ENCODE data around the gene CTNNAL1.

The CTNNAL1 gene

GRCh38 chr9:109012009-109012875, 1.1 kb downstream of the CTNNAL1 start (continued):
- TF ChIP-seq ZNF660 (tag by site-specific recombination; IDR thresholded peaks at IDR 0.05) = peak; percentile 66; the same call in 1 of the 2 replicates
- no peak for TF ChIP-seq ZNF785 (tag by site-specific recombination; IDR thresholded peaks at IDR 0.05)
- TF ChIP-seq ZNF664 (tag by site-specific recombination; IDR thresholded peaks at IDR 0.05) = no peak
- TF ChIP-seq, protein P1, sequence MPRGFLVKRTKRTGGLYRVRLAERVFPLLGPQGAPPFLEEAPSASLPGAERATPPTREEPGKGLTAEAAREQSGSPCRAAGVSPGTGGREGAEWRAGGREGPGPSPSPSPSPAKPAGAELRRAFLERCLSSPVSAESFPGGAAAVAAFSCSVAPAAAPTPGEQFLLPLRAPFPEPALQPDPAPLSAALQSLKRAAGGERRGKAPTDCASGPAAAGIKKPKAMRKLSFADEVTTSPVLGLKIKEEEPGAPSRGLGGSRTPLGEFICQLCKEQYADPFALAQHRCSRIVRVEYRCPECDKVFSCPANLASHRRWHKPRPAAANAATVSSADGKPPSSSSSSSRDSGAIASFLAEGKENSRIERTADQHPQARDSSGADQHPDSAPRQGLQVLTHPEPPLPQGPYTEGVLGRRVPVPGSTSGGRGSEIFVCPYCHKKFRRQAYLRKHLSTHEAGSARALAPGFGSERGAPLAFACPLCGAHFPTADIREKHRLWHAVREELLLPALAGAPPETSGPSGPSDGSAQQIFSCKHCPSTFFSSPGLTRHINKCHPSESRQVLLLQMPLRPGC (tag by site-specific recombination; IDR thresholded peaks at IDR 0.05) = no peak

DNA sequence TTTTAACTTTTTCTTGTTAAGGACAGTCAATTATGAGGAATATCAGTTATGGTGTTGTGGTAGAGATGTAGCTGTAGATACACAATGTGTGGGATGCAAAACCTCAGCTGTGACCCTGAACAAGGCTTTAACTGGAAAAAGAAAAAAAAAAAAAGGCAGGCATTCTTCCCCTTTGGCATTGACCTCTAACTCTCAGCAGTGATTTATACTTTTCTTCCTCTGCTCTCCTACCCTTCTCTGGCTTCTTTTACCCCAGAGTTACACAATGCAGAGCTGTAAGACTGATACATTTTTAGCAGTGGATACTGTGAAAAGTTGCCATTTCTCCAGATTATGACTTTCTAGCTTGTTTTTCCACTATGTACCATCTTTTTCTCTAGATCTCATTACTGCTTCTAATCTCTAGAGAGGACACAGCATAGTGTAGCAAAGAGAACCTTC, 2.0 kb downstream of the CTNNAL1 start:
- ChIA-PET POLR2A (interaction anchor here (0.6 to 2.8 kb wide), 2 partner anchors 108 to 128 kb away, joined by 4 to 13 read pairs; partner anchors contain the start of gene TMEM245), CTCF (interaction anchor here (0.6 to 1.3 kb wide), 5 partner anchors 54 to 242 kb away, joined by 3 read pairs; no protein-coding TSS in a partner anchor)
- H3K9me3 ChIP-seq (ENCODE audit: control insufficient read depth, insufficient read depth, low read depth, low read length) = no peaks in the 10 kb centered on the region
- H3K4me3 ChIP-seq (ENCODE audit: low read depth, low read length) = no peak overlapping the region
- peaks cover 6% of the 10 kb centered on the region; the same call in 1 of the 2 replicates for H3K4me1 ChIP-seq (ENCODE audit: control insufficient read depth, insufficient read depth, low read length)
- no peak overlapping the region for H3K27ac ChIP-seq (ENCODE audit: extremely low read depth, low read depth, low read length)
- no peaks in the 10 kb centered on the region; a peak in 1 of 3 replicates for H3K36me3 ChIP-seq (ENCODE audit: control insufficient read depth in 2 of 2, insufficient read depth in 1 of 2, low read length in 2 of 2)
- TF ChIP-seq ZNF843 (tag by site-specific recombination; IDR thresholded peaks at IDR 0.05) = no peak
- TF ChIP-seq, protein P2, sequence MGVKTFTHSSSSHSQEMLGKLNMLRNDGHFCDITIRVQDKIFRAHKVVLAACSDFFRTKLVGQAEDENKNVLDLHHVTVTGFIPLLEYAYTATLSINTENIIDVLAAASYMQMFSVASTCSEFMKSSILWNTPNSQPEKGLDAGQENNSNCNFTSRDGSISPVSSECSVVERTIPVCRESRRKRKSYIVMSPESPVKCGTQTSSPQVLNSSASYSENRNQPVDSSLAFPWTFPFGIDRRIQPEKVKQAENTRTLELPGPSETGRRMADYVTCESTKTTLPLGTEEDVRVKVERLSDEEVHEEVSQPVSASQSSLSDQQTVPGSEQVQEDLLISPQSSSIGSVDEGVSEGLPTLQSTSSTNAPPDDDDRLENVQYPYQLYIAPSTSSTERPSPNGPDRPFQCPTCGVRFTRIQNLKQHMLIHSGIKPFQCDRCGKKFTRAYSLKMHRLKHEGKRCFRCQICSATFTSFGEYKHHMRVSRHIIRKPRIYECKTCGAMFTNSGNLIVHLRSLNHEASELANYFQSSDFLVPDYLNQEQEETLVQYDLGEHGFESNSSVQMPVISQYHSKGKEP (tag by site-specific recombination; IDR thresholded peaks at IDR 0.05) = no peak
- no peak for TF ChIP-seq ZNF626 (tag by site-specific recombination; IDR thresholded peaks at IDR 0.05)
- TF ChIP-seq KLF1 (tag by site-specific recombination; IDR thresholded peaks at IDR 0.05) = no peak
- no peak for TF ChIP-seq SP7 (tag by site-specific recombination; IDR thresholded peaks at IDR 0.05)
- TF ChIP-seq PBX3 (CRISPR knock-in tag; IDR thresholded peaks at IDR 0.05) = no peak
- TF ChIP-seq GLI2 (tag by site-specific recombination; IDR thresholded peaks at IDR 0.05; ENCODE audit: borderline replicate concordance, low read depth) = no peak
- no peak for TF ChIP-seq ZNF670 (tag by site-specific recombination; IDR thresholded peaks at IDR 0.05; ENCODE audit: low read depth)
- no peak for TF ChIP-seq ZBTB20 (tag by site-specific recombination; IDR thresholded peaks at IDR 0.05)
- TF ChIP-seq, protein P3, sequence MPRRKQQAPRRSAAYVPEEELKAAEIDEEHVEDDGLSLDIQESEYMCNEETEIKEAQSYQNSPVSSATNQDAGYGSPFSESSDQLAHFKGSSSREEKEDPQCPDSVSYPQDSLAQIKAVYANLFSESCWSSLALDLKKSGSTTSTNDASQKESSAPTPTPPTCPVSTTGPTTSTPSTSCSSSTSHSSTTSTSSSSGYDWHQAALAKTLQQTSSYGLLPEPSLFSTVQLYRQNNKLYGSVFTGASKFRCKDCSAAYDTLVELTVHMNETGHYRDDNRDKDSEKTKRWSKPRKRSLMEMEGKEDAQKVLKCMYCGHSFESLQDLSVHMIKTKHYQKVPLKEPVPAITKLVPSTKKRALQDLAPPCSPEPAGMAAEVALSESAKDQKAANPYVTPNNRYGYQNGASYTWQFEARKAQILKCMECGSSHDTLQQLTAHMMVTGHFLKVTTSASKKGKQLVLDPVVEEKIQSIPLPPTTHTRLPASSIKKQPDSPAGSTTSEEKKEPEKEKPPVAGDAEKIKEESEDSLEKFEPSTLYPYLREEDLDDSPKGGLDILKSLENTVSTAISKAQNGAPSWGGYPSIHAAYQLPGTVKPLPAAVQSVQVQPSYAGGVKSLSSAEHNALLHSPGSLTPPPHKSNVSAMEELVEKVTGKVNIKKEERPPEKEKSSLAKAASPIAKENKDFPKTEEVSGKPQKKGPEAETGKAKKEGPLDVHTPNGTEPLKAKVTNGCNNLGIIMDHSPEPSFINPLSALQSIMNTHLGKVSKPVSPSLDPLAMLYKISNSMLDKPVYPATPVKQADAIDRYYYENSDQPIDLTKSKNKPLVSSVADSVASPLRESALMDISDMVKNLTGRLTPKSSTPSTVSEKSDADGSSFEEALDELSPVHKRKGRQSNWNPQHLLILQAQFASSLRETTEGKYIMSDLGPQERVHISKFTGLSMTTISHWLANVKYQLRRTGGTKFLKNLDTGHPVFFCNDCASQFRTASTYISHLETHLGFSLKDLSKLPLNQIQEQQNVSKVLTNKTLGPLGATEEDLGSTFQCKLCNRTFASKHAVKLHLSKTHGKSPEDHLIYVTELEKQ (tag by site-specific recombination; IDR thresholded peaks at IDR 0.05; ENCODE audit: borderline replicate concordance) = no peak
- no peak for TF ChIP-seq ZNF704 (tag by site-specific recombination; IDR thresholded peaks at IDR 0.05)
- no peak for TF ChIP-seq PRDM4 (tag by site-specific recombination; IDR thresholded peaks at IDR 0.05)
- no peak for TF ChIP-seq OSR2 (tag by site-specific recombination; IDR thresholded peaks at IDR 0.05)
